Measurements from ENCODE around the gene FXYD4. TPM values are rescaled to one million over a fixed set of nuclear protein-coding genes. Genes with fewer than 3 reads are reported as not detected.
"Not testable (repeated sequence)": the region's sequence is repeated elsewhere in the genome, so short reads cannot be mapped to it uniquely, and the experiment has no call there.

The FXYD4 gene
- total RNA-seq, 2 donors from 2014 or later = not detected

DNA sequence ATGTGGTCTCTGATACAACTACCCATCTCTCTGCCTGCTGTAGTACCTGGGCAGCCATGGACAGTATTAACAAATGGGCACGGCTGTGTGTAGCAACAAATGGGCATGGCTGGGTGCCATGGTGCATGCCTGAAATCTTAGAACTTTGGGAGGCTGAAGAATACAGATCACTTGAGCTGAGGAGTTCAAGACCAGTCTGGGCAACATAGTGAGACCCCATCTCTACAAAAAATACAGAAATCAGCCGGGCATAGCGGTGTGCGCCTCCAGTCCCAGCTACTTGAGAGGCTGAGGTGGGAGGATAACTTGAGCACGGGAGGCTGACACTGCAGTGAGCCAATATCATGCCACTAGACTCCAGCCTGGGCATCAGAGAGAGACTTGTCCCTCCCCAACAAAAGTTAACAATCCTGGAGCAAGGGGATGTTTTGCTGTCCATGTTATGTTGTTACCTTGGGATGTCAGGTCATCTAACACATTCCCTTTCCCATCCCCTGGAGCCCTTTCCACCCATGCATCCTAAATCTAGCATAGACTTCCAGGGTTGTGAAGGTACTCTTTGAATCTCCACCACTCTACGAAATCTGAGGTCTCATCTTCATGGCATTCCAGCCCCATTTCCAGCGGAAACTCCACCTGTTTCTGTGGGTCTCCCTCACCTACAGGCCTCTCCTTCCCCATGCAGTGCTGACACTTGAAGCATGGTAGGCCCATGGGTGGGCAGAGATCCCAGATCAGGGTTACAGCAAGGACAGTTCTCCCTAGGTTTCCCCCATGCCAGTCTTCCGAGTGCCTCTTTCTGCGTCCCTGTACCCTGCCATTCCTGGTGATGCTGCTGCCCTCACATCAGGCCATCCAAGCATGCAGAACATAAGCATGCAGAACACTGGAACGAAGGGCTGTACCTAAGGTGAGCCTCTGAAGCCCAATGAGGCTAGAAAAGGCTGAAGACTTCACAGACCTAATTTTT lies 13.1 kb downstream of the FXYD4 start:
- Mint-ChIP-seq H3K36me3 (peaks cover 22 to 25% of the 10 kb centered on the region in 2 donors), H3K9me3 (no peaks in the 10 kb centered on the region), H3K27ac (peak overlapping the region; percentile 59 to 91)
- DNase-seq (ENCODE audit: low spot score in 2 of 2) (no peak), ATAC-seq (peak in 1 of 2 donors; percentile 19)

DNA sequence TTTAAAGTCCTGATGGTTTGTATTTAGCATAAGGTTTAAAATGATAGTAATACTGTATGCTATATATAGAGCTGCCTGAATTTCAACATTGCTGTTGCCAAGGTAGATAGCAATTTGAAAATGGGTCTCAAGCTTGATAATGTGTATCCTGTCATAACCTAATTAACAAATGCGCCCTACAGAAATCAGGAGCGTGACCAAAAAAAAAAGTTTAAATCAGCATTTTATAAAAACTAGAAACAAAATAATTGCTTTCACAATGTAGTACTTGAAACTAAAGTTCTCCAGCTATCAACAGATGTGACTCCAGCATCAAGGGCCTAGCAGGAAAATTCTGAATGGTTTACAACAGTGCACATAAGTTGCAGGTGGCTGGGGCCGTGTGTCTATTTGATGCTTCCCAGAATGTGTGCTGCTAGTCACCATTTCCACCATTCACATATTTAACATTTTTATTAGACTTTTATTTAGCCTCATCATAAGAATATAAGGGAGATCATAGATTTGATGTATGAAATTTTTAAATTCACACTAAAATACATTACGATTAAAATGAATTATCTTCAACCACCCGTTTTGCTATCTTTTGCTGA lies 14.1 kb downstream of the FXYD4 start:
- ATAC-seq (no peak), DNase-seq (ENCODE audit: low spot score in 2 of 2) (no peak)
- Mint-ChIP-seq H3K27ac (no peak overlapping the region), H3K9me3 (no peaks in the 10 kb centered on the region), H3K36me3 (peaks cover 29 to 32% of the 10 kb centered on the region in 2 donors)

DNA sequence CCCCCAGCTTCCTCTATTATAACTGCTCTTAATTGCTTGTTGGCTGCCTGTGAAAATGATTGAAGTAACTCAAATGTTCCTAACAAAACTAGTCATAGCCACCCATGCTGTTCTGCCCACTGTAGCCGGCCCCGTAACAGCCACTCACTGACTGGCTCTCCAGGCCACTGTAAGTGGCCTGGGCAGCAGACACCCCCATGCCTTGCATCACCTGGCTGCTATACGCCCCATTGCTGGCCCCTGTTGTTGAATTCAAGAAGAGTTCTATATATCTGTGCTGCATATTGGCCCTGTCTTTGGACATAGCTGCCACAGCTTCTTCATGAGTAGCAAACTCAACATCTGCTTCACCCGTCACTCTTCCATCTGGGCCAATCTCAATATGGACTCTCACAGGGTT lies 15.1 kb downstream of the FXYD4 start:
- DNase-seq (ENCODE audit: low spot score in 2 of 2) = no peak
- peaks cover 32 to 38% of the 10 kb centered on the region in 2 donors for H3K36me3 Mint-ChIP-seq
- H3K9me3 Mint-ChIP-seq = no peaks in the 10 kb centered on the region
- no peak for ATAC-seq
- no peak overlapping the region for H3K27ac Mint-ChIP-seq

DNA sequence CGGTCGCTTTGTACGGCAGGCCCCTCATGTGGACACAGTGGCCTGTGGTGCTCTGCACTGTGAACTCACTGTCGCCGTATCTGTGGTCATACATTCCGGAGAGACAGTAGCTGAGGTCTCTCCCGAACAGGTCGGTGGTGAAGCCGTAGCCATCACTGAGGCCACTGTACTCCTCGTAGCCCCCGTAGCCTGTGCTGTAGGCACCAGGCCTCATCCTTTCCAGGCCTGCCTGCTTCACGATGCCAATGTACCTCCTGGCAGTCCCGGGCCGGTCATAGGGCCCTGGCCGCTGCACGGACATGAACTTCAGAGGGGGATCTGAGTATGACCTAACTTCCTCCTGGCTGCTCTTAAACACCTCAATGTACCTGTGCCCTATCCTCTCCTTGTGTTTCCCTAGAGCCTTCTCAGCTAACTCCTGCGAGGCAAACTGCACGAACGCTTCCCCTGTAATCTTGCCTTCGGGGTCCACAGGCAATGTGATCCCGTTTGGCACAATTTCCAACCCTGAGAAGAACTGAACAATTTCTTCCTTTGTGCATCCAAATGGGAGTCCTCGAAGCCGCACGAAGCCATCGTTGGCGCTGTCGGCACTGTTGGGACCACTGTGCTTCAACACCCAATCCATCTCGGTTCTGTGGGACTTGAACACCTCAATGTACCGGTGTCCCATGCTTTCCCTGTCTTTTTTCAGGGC lies 15.7 kb downstream of the FXYD4 start:
- no peak for ATAC-seq
- Mint-ChIP-seq H3K9me3 (no peaks in the 10 kb centered on the region), H3K27ac (peak overlapping the region; percentile 39 to 95), H3K36me3 (peaks cover 32 to 43% of the 10 kb centered on the region in 2 donors)
- DNase-seq (ENCODE audit: low spot score in 2 of 2) = no peak

DNA sequence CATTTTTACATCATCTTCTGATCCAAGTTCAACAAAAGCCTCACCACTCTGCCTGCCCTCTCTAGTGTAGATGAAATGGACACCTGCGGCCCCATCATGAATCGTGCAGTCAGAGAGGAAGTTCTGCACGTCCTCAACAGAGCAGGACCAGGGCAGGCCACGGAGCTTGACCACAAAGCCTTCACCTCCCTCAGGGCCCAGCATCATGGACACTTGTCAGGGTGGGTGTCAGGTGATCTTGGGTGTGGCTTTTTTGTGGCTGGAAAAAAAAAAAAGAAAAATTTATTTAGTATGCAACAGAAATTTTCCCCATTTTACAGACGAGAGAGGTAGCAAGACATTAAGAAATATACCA lies 16.2 kb downstream of the FXYD4 start:
- peak overlapping the region; percentile 39 to 95 for H3K27ac Mint-ChIP-seq
- no peak for ATAC-seq
- no peaks in the 10 kb centered on the region for H3K9me3 Mint-ChIP-seq
- no peak for DNase-seq (ENCODE audit: low spot score in 2 of 2)
- H3K36me3 Mint-ChIP-seq = peaks cover 36 to 49% of the 10 kb centered on the region in 2 donors

DNA sequence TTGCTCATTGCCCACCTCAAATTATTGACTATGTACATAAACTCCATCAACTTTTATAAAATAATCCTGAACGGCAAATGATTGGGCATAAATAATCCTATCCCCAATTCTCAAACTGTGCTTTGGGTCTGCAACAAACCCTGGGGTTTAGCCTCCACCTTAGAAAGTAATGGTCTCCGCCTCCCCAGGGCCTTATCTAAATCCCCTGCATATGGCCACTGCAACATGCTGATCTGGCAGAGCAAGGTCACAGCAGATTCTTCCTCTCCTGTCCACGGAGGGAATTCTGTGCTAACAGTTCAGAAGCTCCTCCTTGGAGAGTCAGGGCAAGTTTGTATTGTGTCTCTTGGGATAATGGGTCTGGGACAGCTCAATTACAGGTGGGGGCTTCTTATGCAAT lies 18.4 kb downstream of the FXYD4 start:
- no peaks in the 10 kb centered on the region for H3K9me3 Mint-ChIP-seq
- peaks cover 55 to 67% of the 10 kb centered on the region in 2 donors for H3K36me3 Mint-ChIP-seq
- no peak for DNase-seq (ENCODE audit: low spot score in 2 of 2)
- H3K27ac Mint-ChIP-seq = peak overlapping the region; percentile 33 to 50
- no peak for ATAC-seq

DNA sequence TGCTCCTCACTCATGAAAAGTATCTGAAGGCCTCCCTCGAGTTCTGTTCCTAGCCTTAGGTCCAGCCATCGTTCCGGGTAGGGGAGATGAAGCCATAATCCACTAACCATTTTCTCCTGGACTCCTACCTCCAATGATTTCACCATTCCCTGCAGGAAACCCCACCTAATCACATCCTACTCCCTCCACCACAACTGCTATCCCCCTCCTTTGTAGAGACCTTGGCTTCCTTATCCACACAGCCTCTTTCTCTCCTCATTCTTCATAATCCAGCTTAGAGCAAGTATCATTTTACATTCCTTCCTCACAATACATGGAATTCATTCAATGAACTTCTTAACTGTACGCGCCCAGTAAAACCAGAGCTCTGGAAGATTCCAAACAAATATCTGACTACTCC lies 18.9 kb downstream of the FXYD4 start:
- ATAC-seq (no peak), DNase-seq (ENCODE audit: low spot score in 2 of 2) (no peak)
- Mint-ChIP-seq H3K27ac (peak overlapping the region; percentile 33 to 50), H3K36me3 (peaks cover 59 to 71% of the 10 kb centered on the region in 2 donors), H3K9me3 (no peaks in the 10 kb centered on the region)

DNA sequence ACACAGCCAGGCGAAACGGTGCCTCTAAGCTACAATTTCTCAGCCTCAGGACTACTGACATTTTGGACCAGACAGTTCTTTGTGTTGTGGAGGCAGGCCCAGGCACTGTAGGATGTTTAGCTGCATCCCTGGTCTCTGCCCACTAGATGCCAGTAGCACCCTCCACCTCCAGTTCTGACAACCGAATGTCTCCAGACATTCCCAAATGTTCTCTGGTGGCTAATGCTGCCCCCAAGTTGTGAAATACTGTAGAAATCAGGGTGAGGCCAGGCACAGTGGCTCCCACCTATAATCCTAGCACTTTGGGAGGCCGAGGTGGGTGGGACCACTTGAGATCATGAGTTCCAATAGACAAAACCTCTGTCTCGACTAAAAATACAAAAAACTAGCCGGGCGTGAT lies 19.3 kb downstream of the FXYD4 start:
- H3K27ac Mint-ChIP-seq = peak overlapping the region; percentile 33 to 50
- DNase-seq (ENCODE audit: low spot score in 2 of 2) (no peak), ATAC-seq (no peak)
- no peaks in the 10 kb centered on the region for H3K9me3 Mint-ChIP-seq
- peaks cover 64 to 75% of the 10 kb centered on the region in 2 donors for H3K36me3 Mint-ChIP-seq

DNA sequence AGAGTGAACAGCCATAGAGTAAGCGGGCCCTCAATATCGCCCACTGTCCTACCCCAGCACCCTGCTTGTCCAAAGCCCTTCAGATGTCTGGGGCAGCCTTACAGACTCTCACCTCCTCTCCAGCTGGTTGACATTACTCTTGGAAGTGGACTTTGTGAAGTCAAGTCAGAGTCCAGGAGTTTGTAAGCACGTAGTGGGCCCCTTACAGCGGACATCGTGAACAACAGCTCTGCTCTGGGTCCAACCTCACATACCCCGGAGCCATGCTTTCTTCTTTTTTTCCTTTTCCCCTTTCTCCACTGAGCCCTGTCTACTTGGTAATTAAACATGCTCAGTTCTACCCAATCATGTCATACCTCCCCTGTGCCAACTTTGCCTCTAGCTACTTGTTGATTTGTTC lies 20.1 kb downstream of the FXYD4 start:
- H3K9me3 Mint-ChIP-seq = no peaks in the 10 kb centered on the region
- H3K27ac Mint-ChIP-seq = peak overlapping the region; percentile 74 to 92
- DNase-seq (ENCODE audit: low spot score in 2 of 2) = no peak

DNA sequence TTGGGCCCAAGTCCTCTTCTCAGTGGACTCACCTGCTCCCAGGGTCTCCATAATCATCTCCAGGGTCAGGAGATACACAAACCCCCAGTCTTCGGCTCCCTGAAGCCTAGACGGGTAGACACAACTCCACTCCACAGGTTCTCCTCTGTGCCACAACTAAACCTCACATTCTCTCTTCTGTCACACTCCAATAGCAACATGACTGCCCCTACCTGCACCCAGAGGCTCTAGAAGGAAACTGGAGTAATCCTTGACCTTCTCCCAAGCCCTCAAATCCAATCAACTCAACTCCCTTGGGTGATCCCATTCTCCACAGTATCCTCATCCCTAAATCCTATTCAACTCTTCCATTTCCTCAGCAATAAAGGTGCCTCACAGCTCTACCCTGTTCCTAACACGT lies 21.3 kb downstream of the FXYD4 start:
- ATAC-seq = no peak
- Mint-ChIP-seq H3K27ac (peak overlapping the region; percentile 74 to 92), H3K9me3 (no peaks in the 10 kb centered on the region), H3K36me3 (peaks cover 62 to 78% of the 10 kb centered on the region in 2 donors)
- no peak for DNase-seq (ENCODE audit: low spot score in 2 of 2)

More for the DNA sequence above, 20.1 kb downstream of the FXYD4 start:
- no peak for ATAC-seq
- peaks cover 71 to 81% of the 10 kb centered on the region in 2 donors for H3K36me3 Mint-ChIP-seq

DNA sequence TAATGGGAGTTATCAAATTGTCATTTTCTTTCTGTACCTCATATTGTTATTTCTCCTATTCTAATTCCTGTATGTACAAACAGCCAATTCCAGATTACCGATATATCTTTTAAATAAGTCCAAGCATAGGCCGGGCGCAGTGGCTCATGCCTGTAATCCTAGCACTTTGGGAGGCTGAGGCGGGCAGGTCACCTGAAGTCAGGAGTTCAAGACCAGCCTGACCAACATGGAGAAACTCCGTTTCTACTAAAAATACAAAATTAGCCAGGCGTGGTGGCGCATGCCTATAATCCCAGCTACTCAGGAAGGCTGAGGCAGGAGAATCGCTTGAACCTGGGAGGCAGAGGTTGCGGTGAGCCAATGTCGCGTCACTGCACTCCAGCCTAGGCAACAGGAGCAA lies 21.8 kb downstream of the FXYD4 start:
- H3K27ac Mint-ChIP-seq = peak overlapping the region; percentile 74 to 92
- DNase-seq (ENCODE audit: low spot score in 2 of 2); ATAC-seq; H3K9me3 Mint-ChIP-seq: not testable (repeated sequence)
- H3K36me3 Mint-ChIP-seq = peaks cover 63 to 77% of the 10 kb centered on the region in 2 donors

DNA sequence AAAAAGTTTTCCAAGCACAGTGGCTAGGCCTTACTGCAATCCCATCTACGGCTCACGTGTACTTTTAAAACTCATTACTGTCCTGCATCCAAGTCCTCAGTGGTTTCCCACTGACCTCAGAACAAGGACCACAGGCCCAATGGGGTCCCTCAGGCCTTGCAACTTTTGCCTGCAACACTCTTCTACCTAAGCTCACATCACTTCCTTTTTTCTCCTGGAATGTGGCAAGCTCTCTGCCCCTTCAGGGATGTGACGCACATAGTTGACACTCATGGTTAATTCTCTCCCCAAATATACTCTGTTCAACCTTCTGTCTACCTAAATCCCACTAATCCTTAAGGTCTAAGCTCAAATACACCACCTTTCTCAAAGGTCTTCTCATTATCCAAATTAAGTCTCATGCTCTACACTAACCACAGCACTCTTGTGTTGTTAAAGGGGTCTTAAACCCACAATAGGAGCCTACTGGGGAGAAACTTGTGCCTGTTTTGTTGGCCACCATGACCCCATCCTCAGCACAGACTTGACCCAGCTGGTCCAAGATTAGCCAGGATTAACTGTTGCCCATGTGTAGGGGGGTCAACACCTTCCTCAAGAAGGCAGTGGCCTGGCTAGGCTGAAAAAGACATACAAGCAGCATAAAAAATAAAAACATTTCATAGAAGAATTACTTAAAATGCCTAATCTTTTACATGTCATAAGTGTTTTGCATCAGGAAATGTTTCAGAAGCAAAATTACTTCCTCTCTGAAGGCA lies 22.3 kb downstream of the FXYD4 start:
- ATAC-seq = no peak
- no peaks in the 10 kb centered on the region for H3K9me3 Mint-ChIP-seq
- peak overlapping the region; percentile 74 to 79 for H3K27ac Mint-ChIP-seq
- no peak for DNase-seq (ENCODE audit: low spot score in 2 of 2)
- H3K36me3 Mint-ChIP-seq = peaks cover 57 to 72% of the 10 kb centered on the region in 2 donors

DNA sequence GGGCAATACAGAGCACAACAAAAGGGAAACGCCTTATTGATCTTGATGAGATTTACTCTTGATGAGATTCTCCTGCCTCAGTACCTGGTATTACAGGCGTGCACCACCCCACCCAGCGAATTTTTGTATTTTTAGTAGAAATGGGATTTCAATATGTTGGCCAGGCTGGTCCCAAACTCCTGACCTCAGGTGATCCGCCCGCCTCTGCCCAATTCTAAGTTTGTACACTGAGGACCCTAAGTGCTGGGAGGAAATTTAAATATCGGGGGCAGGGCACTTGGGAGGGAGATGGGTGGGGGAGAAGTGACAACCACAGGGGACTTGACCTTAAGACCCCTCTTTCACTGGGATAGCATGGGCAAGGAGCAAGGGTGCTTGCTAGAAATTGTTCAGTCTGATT lies 23.4 kb downstream of the FXYD4 start:
- Mint-ChIP-seq H3K36me3 (peaks cover 53 to 65% of the 10 kb centered on the region in 2 donors), H3K27ac (peak overlapping the region; percentile 81 to 98), H3K9me3 (no peaks in the 10 kb centered on the region)
- ATAC-seq = no peak
- no peak for DNase-seq (ENCODE audit: low spot score in 2 of 2)

DNA sequence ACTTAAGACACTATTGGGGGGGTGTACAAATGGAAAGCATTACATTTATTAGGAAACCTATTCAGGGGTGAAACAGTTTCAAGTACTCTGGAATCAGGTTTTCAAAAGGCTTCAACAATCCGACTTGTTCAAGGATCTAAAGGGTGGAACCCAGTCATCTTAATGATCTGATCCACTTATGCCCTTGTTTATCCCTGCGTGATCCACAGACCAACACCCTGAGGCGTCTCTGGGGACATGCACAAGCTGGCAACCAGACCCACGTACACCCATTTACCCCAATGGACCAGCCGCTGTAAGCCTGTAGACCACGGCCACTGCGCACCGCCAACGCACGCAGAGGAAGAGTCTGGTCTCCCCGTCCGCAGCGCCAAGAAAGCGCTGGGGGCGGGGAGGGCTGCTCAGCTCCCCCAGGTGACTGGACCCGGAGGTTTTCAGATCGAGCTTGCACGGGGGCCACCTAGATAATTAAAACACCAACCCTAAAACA lies 24.2 kb downstream of the FXYD4 start:
- Mint-ChIP-seq H3K36me3 (peaks cover 47 to 60% of the 10 kb centered on the region in 2 donors), H3K27ac (peak overlapping the region; percentile 81 to 98), H3K9me3 (no peaks in the 10 kb centered on the region)
- DNase-seq (ENCODE audit: low spot score in 2 of 2) (no peak), ATAC-seq (no peak)

DNA sequence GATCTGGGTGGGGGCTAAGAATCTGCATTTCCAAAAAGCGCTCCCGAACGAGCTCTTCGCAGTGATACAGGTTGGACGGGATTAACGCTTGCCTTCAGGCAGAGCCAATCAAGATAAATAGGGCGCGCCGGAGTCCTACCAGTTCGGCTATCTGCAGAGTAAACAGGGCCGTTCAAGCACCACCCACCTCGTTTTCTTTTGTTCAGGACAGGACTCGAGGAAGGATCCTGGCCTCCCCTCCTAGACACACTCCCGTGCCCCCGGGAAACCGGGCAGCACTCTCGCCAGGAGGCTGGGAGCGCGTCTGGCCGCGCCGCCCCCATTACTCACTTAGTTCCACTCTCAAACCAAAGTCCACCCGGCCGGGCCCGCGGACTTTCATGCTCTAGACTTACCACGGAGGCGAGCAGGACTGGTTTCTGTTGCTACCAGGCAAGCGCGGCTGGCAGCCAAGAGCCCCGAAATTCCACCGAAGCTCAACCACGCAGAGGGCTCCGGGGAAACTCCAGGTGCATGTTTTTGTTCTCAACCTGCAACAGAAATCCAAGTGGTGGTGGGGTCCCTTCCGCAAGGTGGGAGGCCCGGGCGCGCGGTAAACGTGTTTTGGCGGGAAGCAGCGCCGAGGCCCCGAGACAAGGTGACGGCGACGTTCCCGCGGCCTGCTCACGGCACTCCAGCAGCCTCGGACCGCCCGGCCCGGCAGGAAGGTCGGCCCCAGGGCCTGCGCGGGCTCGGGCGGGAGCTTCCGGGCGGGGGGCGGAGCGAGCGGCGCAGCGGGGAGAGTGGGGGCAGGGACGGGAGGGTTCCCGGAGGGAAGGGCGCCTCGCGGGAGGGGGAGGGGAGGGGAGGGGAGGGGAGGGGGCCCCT lies 24.9 kb downstream of the FXYD4 start:
- Mint-ChIP-seq H3K27ac (peak overlapping the region; percentile 81 to 98), H3K36me3 (peaks cover 45 to 58% of the 10 kb centered on the region in 2 donors), H3K9me3 (no peaks in the 10 kb centered on the region)
- peak; percentile 59 to 70 for ATAC-seq
- peak; percentile 77 for DNase-seq (ENCODE audit: low spot score in 2 of 2)

All from activated naive CD4-positive, alpha-beta T cell treated with anti-CD3 and anti-CD28 coated beads, Interleukin-2, amount 50 U/mL, for 72 hours (primary cell).